Heart left ventricle (tissue), 13 donors: ENCODE results near the gene IGF2BP3.

ENCODE experiments used
- POLR2A ChIP-seq, 2 donors: fragments of 450-650 bp; IDR thresholded peaks; one replicate each; pipeline ENCODE4 v1.6.1; 2017; ENCODE audit warnings: antibody characterized with exemption in 2 of 2, mild to moderate bottlenecking in 2 of 2, moderate library complexity in 2 of 2
- TF ChIP-seq, protein P1 (sequence below), 12 donors: fragments of 200-600 bp; sonication (generic) in 4 of 12; IDR thresholded peaks; one replicate each; pipeline versions ENCODE4 v1.5.0 to v1.8.0; 2018 to 2022; ENCODE audit warnings: antibody characterized with exemption in 12 of 12, mild to moderate bottlenecking in 5 of 12
- donor health status: ischemic (EF 13 %, LVEDD 7.1; RV severe dilation, severe dysfunction).
- donor health status: DM: no; HTN: yes; CAD: no.
- donor health status: DM: no; HTN: no; CAD: no.
- donor health status: ischemic (EF 25% LVEDD 6.9; RV normal size, moderate dysfunction).
- donor health status: ischemic (EF 25% LVEDD 5.7; RV mildly dilated, moderate dysfunction).
- donor health status: ischemic (EF 35%, LVEDD 5.7; RV mildly dilated, moderate dysfunction).
- donor health status: nonischemic (EF 11% LVEDD 7.7; RV severe dilation, severe dysfunction).
- donor health status: DM: yes; HTN: yes; CAD: no.
- donor health status: PGD.
- donor health status: ischemic (EF 29% LVEDD 5.4; RV normal size, mild dysfunction).
- donor health status: nonischemic (EF 23%, LVEDD 6.1; RV moderate dilation, normal function).

DNA sequence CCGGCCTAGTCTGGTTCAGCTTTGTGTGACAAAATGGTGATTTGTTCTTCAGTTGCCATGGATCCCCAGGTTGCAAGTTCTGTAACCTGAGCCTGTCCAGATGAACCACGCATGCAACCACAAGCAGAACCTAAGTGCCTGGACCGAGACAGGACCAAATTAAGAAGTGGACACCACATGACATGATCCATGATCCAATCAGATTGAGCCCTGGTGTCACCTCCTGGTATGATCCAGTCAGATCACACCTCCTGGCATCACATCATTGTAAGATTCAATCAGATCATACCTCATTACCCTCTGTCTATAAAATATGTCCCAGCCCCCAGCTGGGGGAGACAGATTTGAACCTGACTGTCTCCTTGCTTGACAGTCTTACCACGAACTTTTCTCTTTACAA is 101.2 kb downstream of the IGF2BP3 start:
- TF ChIP-seq, protein P1, sequence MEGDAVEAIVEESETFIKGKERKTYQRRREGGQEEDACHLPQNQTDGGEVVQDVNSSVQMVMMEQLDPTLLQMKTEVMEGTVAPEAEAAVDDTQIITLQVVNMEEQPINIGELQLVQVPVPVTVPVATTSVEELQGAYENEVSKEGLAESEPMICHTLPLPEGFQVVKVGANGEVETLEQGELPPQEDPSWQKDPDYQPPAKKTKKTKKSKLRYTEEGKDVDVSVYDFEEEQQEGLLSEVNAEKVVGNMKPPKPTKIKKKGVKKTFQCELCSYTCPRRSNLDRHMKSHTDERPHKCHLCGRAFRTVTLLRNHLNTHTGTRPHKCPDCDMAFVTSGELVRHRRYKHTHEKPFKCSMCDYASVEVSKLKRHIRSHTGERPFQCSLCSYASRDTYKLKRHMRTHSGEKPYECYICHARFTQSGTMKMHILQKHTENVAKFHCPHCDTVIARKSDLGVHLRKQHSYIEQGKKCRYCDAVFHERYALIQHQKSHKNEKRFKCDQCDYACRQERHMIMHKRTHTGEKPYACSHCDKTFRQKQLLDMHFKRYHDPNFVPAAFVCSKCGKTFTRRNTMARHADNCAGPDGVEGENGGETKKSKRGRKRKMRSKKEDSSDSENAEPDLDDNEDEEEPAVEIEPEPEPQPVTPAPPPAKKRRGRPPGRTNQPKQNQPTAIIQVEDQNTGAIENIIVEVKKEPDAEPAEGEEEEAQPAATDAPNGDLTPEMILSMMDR (IDR thresholded peaks at IDR 0.05): no peak
- no peak for TF ChIP-seq POLR2A (IDR thresholded peaks at IDR 0.05)
